ENCODE measurements around the gene FBXW2. TPM values are rescaled to one million over a fixed set of nuclear protein-coding genes. Genes with fewer than 3 reads are reported as not detected.

Gene FBXW2
- total and polyA plus RNA-seq, 2 donors (not counting 1 experiment from before 2014, with no cell fraction given), result 33.5 to 77.5 TPM

GRCh38 chr9:120733190-120733589, 60.0 kb downstream of the FBXW2 start:
- no peak overlapping the region for H3K27ac ChIP-seq (ENCODE audit: insufficient read depth, low read length)
- H3K9ac ChIP-seq (ENCODE audit: insufficient read depth, low read length), result no peak overlapping the region
- H2AFZ ChIP-seq (ENCODE audit: low read length), result no peak overlapping the region
- H3K9me3 ChIP-seq (ENCODE audit: control insufficient read depth, insufficient read depth, low read depth, low read length), result no peaks in the 10 kb centered on the region
- no peaks in the 10 kb centered on the region for H3K79me2 ChIP-seq (ENCODE audit: control insufficient read depth, insufficient read depth, low read length)
- no peaks in the 10 kb centered on the region for H3K36me3 ChIP-seq (ENCODE audit: control insufficient read depth, insufficient read depth, low read length)
- no peaks in the 10 kb centered on the region for H3K27me3 ChIP-seq (ENCODE audit: control insufficient read depth, insufficient read depth, low read length)
- TF ChIP-seq CTCF (conservative IDR thresholded peaks at IDR 0.05 in 1 of 2, IDR thresholded peaks at IDR 0.05 in 1 of 2; ENCODE audit: low read depth in 1 of 2, low read length in 2 of 2) (no peak), EZH2 (IDR thresholded peaks at IDR 0.05; ENCODE audit: low read length, missing control alignments) (no peak)
- H3K4me3 ChIP-seq (replicated peaks in 1 of 4; ENCODE audit: control extremely low read depth in 1 of 4, insufficient read depth in 1 of 4, low read depth in 3 of 4, low read length in 4 of 4), result no peak overlapping the region
- DNase-seq (ENCODE audit: low read depth in 2 of 2), result peak; percentile 51 to 85
- no peaks in the 10 kb centered on the region for H4K20me1 ChIP-seq (ENCODE audit: control insufficient read depth, extremely low read depth, insufficient read depth, low read length)
- no peak overlapping the region for H3K4me2 ChIP-seq (ENCODE audit: extremely low read depth, insufficient read depth, low read length)
- H3K4me1 ChIP-seq (ENCODE audit: control insufficient read depth, extremely low read depth, insufficient read depth, low read length), result peaks cover 15% of the 10 kb centered on the region

GRCh38 chr9:120730654-120731514, 62.3 kb downstream of the FBXW2 start:
- no peaks in the 10 kb centered on the region for H3K9me3 ChIP-seq (ENCODE audit: control insufficient read depth, insufficient read depth, low read depth, low read length)
- H3K9ac ChIP-seq (ENCODE audit: insufficient read depth, low read length), result no peak overlapping the region
- H3K27ac ChIP-seq (ENCODE audit: insufficient read depth, low read length), result peak overlapping the region; percentile 67
- peak; percentile 73 to 99 for DNase-seq (ENCODE audit: low read depth in 2 of 2)
- no peak overlapping the region for H3K4me3 ChIP-seq (replicated peaks in 1 of 4; ENCODE audit: control extremely low read depth in 1 of 4, insufficient read depth in 1 of 4, low read depth in 3 of 4, low read length in 4 of 4)
- H3K36me3 ChIP-seq (ENCODE audit: control insufficient read depth, insufficient read depth, low read length), result no peaks in the 10 kb centered on the region
- H3K79me2 ChIP-seq (ENCODE audit: control insufficient read depth, insufficient read depth, low read length), result no peaks in the 10 kb centered on the region
- no peaks in the 10 kb centered on the region for H4K20me1 ChIP-seq (ENCODE audit: control insufficient read depth, extremely low read depth, insufficient read depth, low read length)
- H2AFZ ChIP-seq (ENCODE audit: low read length), result no peak overlapping the region
- no peaks in the 10 kb centered on the region for H3K27me3 ChIP-seq (ENCODE audit: control insufficient read depth, insufficient read depth, low read length)
- H3K4me1 ChIP-seq (ENCODE audit: control insufficient read depth, extremely low read depth, insufficient read depth, low read length), result peaks cover 15% of the 10 kb centered on the region
- H3K4me2 ChIP-seq (ENCODE audit: extremely low read depth, insufficient read depth, low read length), result peak overlapping the region; percentile 48
- TF ChIP-seq CTCF (conservative IDR thresholded peaks at IDR 0.05 in 1 of 2, IDR thresholded peaks at IDR 0.05 in 1 of 2; ENCODE audit: low read depth in 1 of 2, low read length in 2 of 2), result no peak
- no peak for TF ChIP-seq EZH2 (IDR thresholded peaks at IDR 0.05; ENCODE audit: low read length, missing control alignments)

- no peaks in the 10 kb centered on the region for H3K36me3 ChIP-seq (ENCODE audit: control insufficient read depth, insufficient read depth, low read length)
- no peak for TF ChIP-seq CTCF (conservative IDR thresholded peaks at IDR 0.05 in 1 of 2, IDR thresholded peaks at IDR 0.05 in 1 of 2; ENCODE audit: low read depth in 1 of 2, low read length in 2 of 2)
- no peak for TF ChIP-seq EZH2 (IDR thresholded peaks at IDR 0.05; ENCODE audit: low read length, missing control alignments)
- H3K27ac ChIP-seq (ENCODE audit: insufficient read depth, low read length), result peak overlapping the region; percentile 26
- no peaks in the 10 kb centered on the region for H3K9me3 ChIP-seq (ENCODE audit: control insufficient read depth, insufficient read depth, low read depth, low read length)
- no peaks in the 10 kb centered on the region for H3K79me2 ChIP-seq (ENCODE audit: control insufficient read depth, insufficient read depth, low read length)
- DNase-seq (ENCODE audit: low read depth in 2 of 2), result no peak
- no peak overlapping the region for H3K4me3 ChIP-seq (replicated peaks in 1 of 4; ENCODE audit: control extremely low read depth in 1 of 4, insufficient read depth in 1 of 4, low read depth in 3 of 4, low read length in 4 of 4)
- H3K4me1 ChIP-seq (ENCODE audit: control insufficient read depth, extremely low read depth, insufficient read depth, low read length), result peaks cover 10% of the 10 kb centered on the region
- no peaks in the 10 kb centered on the region for H4K20me1 ChIP-seq (ENCODE audit: control insufficient read depth, extremely low read depth, insufficient read depth, low read length)
- no peaks in the 10 kb centered on the region for H3K27me3 ChIP-seq (ENCODE audit: control insufficient read depth, insufficient read depth, low read length)
- no peak overlapping the region for H2AFZ ChIP-seq (ENCODE audit: low read length)
- no peak overlapping the region for H3K4me2 ChIP-seq (ENCODE audit: extremely low read depth, insufficient read depth, low read length)
- H3K9ac ChIP-seq (ENCODE audit: insufficient read depth, low read length), result no peak overlapping the region
Observed at GRCh38 chr9:120729791-120730241, 63.4 kb downstream of the FBXW2 start.
